Gastroesophageal sphincter (tissue), 4 donors: ENCODE measurements around the gene MOB1B. TPM values are rescaled to one million over a fixed set of nuclear protein-coding genes. Genes with fewer than 3 reads are reported as not detected.
"Not testable (repeated sequence)": the region's sequence is repeated elsewhere in the genome, so short reads cannot be mapped to it uniquely, and the experiment has no call there.

ENCODE experiments used
- ATAC-seq: fragments of 150-250 bp; one replicate; pipeline ENCODE4 v1.9.1; 2016; ENCODE audit warnings: mild to moderate bottlenecking, moderate library complexity
- H3K27ac ChIP-seq, 4 donors: fragments of 200-600 bp; sonication (generic) in 3 of 4; 1 replicate in 3 of 4; 2 replicates in 1 of 4; pipeline ENCODE4 v1.5.1; 2016 to 2019
- H3K27me3 ChIP-seq: fragments of 200-600 bp; sonication (generic); one replicate; pipeline ENCODE4 v1.5.1; 2019
- H3K36me3 ChIP-seq, 2 donors: fragments of 200-600 bp; sonication (generic); one replicate each; pipeline ENCODE4 v1.5.1; 2019; ENCODE audit warnings: control low read depth in 1 of 2
- H3K4me1 ChIP-seq, 3 donors: fragments of 200-600 bp; sonication (generic); 1 replicate in 2 of 3; 2 replicates in 1 of 3; pipeline ENCODE4 v1.5.1; 2016 to 2019; ENCODE audit warnings: control low read depth in 2 of 3
- H3K4me3 ChIP-seq, 2 donors: fragments of 200-600 bp; sonication (generic); one replicate each; pipeline ENCODE4 v1.5.1; 2019; ENCODE audit warnings: mild to moderate bottlenecking in 1 of 2, moderate library complexity in 1 of 2
- H3K9me3 ChIP-seq, 3 donors: fragments of 200-600 bp; sonication (generic); one replicate each; pipeline ENCODE4 v1.5.1; 2017 to 2019; ENCODE audit warnings: control low read depth in 2 of 3
- EP300 ChIP-seq: sonication (generic); formaldehyde crosslinking; IDR thresholded peaks from one replicate; pipeline ENCODE4 v1.6.1; 2017; ENCODE audit warnings: antibody characterized with exemption, mild to moderate bottlenecking
- POLR2A ChIP-seq, 2 donors: fragments of 450-650 bp; IDR thresholded peaks; one replicate each; pipeline ENCODE4 v1.6.1; 2017; ENCODE audit warnings: antibody characterized with exemption in 2 of 2, mild to moderate bottlenecking in 2 of 2, moderate library complexity in 1 of 2
- POLR2AphosphoS5 ChIP-seq: sonication (generic); formaldehyde crosslinking; IDR thresholded peaks from one replicate; pipeline ENCODE4 v1.6.1; 2017; ENCODE audit warnings: antibody characterized with exemption
- WGBS, 2 donors: methylation state at CpG; one replicate each; pipeline ENCODE4 v1.1.5; 2018; ENCODE audit warnings: low coverage in 1 of 2; 5-methylcytosine and 5-hydroxymethylcytosine counted together
- total RNA-seq, 4 donors: library from RNA; depleted of rRNA; stranded (reverse); fragments of >200 nt; gene quantifications; one replicate each; pipeline ENCODE4 v1.1.0, GENCODE V29; 2016
- TF ChIP-seq, protein P1 (sequence below), 4 experiments: fragments of 200-600 bp in 2 of 4; fragments of 450-650 bp in 2 of 4; sonication (generic) in 1 of 4; IDR thresholded peaks; one replicate each; pipeline ENCODE4 v1.5.1; 2017 to 2019; ENCODE audit warnings: antibody characterized with exemption in 4 of 4, mild to moderate bottlenecking in 2 of 4, moderate library complexity in 2 of 4

MOB1B gene
- total RNA-seq, 4 donors from 2014 or later: 19.6 to 31.5 (median 26.2) TPM

DNA sequence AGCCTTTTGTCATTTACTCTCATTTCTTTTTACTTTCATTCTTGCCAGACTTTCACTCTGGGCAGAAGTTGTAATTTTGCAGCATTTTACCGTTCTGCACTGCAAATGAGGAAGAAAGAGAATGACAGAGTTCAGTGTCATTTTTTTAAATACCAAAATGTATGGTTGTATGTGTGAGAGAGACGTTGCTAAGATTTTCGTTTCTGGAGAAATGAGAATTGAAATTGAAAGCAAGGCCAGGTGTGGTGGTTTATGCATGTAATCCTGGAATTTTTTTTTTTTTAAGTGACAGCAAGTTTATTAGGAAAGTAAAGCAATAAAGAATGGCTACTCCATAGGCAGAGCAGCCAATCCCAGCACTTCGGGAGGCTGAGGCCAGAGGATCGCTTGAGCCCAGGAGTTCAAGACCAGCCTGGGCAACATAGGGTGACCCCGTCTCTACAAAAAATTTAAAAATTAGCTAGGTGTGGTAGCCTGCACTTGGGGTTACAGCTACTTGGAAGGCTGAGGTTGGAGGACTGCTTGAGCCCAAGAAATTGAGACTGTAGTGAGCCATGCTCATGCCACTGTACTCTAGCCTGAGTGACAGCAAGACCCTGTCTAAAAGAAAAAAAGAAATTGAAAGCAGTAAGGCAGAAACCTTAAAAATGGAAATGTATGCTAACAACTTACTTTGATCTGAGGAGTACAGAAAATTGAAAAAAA lies 104.2 kb downstream of the MOB1B start:
- Histone ChIP-seq H3K9me3 (no peaks in the 10 kb centered on the region), H3K27ac (no peak overlapping the region), H3K36me3 (peaks cover 0 to 3% of the 10 kb centered on the region in 2 donors), H3K27me3 (no peaks in the 10 kb centered on the region), H3K4me1 (no peaks in the 10 kb centered on the region), H3K4me3 (no peak overlapping the region)
- ATAC-seq: no peak
- 53 to 79% methylated on average over 3 to 5 of the region's 6 CpGs for WGBS, 2 donors
- TF ChIP-seq, protein P1, sequence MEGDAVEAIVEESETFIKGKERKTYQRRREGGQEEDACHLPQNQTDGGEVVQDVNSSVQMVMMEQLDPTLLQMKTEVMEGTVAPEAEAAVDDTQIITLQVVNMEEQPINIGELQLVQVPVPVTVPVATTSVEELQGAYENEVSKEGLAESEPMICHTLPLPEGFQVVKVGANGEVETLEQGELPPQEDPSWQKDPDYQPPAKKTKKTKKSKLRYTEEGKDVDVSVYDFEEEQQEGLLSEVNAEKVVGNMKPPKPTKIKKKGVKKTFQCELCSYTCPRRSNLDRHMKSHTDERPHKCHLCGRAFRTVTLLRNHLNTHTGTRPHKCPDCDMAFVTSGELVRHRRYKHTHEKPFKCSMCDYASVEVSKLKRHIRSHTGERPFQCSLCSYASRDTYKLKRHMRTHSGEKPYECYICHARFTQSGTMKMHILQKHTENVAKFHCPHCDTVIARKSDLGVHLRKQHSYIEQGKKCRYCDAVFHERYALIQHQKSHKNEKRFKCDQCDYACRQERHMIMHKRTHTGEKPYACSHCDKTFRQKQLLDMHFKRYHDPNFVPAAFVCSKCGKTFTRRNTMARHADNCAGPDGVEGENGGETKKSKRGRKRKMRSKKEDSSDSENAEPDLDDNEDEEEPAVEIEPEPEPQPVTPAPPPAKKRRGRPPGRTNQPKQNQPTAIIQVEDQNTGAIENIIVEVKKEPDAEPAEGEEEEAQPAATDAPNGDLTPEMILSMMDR (IDR thresholded peaks at IDR 0.05): no peak
- TF ChIP-seq EP300 (no peak), POLR2AphosphoS5 (no peak), POLR2A (IDR thresholded peaks at IDR 0.05) (no peak)

DNA sequence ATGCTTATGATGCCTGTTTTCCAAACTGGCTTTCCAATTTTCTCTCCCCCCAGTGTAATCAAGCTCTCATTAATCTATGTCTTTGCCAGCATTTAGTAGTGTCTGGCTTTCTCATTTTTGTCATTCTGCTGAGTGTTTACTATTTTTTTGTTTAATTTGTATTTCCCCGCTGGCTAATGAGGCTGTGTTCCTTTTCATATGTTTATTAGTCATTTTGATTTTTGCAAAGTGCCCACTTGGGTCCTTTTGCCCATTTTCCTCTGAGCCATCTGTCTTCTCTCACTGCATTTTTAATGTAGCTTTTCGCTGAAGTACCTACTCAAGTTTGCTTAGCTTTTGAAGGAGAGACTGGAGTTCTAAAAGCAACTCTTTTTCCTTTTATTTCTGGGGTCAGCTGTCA lies 106.0 kb downstream of the MOB1B start:
- no peak for TF ChIP-seq EP300
- TF ChIP-seq, protein P1 (IDR thresholded peaks at IDR 0.05): no peak
- Histone ChIP-seq H3K9me3 (no peaks in the 10 kb centered on the region), H3K4me3 (no peak overlapping the region), H3K27ac (no peak overlapping the region), H3K36me3 (peaks cover 0 to 3% of the 10 kb centered on the region in 2 donors), H3K4me1 (no peaks in the 10 kb centered on the region), H3K27me3 (no peaks in the 10 kb centered on the region)
- 86 to 95% methylated on average over 1 to 2 of the region's 2 CpGs for WGBS, 2 donors
- ATAC-seq: no peak

DNA sequence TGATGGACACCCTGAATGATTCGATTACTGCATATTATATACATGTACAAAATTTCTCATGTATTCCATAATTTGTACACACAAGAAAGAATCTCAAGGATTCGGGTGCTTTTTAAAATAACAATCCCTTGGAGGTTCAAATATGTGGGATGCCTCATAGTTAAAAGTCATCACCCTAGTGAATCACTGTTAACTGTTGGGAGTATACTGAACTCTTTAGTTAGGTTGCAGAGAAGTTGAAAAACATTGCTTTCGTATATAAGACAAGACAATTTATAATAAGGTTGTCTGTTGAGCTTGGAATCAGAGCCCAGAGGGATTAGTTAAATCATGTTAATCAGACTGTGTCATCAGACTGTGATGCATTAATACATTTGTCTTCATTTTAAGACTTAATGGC lies 106.9 kb downstream of the MOB1B start:
- no peak for TF ChIP-seq EP300
- no peak for TF ChIP-seq POLR2AphosphoS5
- TF ChIP-seq, protein P1 (IDR thresholded peaks at IDR 0.05): no peak
- TF ChIP-seq POLR2A (IDR thresholded peaks at IDR 0.05): no peak
- no peaks in the 10 kb centered on the region for H3K9me3 ChIP-seq
- H3K4me1 ChIP-seq: no peaks in the 10 kb centered on the region
- H3K27me3 ChIP-seq: no peaks in the 10 kb centered on the region
- ATAC-seq: no peak
- H3K4me3 ChIP-seq: no peak overlapping the region
- peaks cover 0 to 3% of the 10 kb centered on the region in 2 donors for H3K36me3 ChIP-seq
- H3K27ac ChIP-seq: no peak overlapping the region
- WGBS, 2 donors: 45 to 55% methylated on average over 3 of the region's 3 CpGs

DNA sequence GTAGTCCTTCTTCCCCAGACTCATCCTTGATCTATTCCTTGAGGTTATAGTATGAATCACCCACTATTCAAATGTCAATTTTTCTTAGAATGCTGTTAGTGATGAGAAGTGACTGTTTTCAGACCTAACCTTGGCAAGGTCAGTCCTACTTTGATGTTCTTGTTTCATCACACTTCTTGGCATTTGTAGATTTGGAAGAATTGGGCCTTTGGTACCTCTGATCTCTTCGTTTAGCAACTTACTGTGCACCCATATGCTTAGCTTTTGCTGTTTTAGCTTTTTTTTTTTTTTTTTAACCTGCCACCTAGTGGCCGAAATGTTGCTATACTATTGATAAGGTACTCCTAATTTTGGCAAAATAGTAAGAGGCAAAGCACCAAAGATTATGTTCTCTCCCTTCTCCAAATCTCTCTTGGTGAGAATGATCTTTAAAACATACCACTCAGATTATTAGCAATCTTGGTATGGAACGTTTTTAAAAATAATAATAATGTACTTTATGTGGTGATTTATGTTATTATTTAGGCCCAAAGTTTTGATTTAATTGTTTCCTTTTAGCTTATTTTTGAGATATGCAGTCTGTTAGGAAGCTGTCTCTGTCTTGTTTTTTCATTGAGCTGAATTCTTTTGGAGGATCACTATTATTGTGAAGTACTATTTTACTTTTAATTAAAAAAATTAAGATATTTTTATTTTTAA lies 107.9 kb downstream of the MOB1B start:
- peak; percentile 36 for ATAC-seq
- H3K4me3 ChIP-seq: no peak overlapping the region
- H3K9me3 ChIP-seq: no peaks in the 10 kb centered on the region
- H3K4me1 ChIP-seq: no peaks in the 10 kb centered on the region
- 3 to 8% methylated on average over 3 of the region's 3 CpGs for WGBS, 2 donors
- H3K36me3 ChIP-seq: no peaks in the 10 kb centered on the region
- H3K27me3 ChIP-seq: no peaks in the 10 kb centered on the region
- H3K27ac ChIP-seq: no peak overlapping the region
- TF ChIP-seq POLR2A (IDR thresholded peaks at IDR 0.05) (no peak), POLR2AphosphoS5 (no peak), EP300 (no peak)
- TF ChIP-seq, protein P1 (IDR thresholded peaks at IDR 0.05): peak; percentile 39 to 63 (median 58)

DNA sequence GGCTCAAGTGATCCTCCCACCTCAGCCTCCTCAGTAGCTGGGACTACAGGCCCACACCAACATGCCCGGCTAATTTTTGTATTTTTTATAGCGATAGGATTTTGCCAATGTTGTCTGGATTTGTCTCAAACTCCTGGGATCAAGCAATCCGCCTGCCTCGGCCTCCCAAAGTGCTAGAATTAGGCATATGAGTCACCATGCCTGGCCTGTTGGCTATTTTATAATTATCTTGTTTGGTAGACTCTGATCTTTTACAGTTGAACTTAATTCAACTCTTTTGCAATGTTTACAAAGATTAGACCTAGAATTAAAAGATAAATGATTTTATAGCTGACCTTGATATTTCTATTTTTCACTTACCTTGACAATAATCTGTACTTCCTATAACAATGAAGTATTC lies 109.3 kb downstream of the MOB1B start:
- TF ChIP-seq POLR2AphosphoS5 (no peak), EP300 (no peak), POLR2A (IDR thresholded peaks at IDR 0.05) (no peak)
- TF ChIP-seq, protein P1 (IDR thresholded peaks at IDR 0.05): no peak
- 93 to 94% methylated on average over 3 to 4 of the region's 4 CpGs for WGBS, 2 donors
- no peak for ATAC-seq
- Histone ChIP-seq H3K4me3 (no peak overlapping the region), H3K27me3 (no peaks in the 10 kb centered on the region), H3K4me1 (no peaks in the 10 kb centered on the region), H3K9me3 (no peaks in the 10 kb centered on the region), H3K36me3 (no peaks in the 10 kb centered on the region), H3K27ac (no peak overlapping the region)

DNA sequence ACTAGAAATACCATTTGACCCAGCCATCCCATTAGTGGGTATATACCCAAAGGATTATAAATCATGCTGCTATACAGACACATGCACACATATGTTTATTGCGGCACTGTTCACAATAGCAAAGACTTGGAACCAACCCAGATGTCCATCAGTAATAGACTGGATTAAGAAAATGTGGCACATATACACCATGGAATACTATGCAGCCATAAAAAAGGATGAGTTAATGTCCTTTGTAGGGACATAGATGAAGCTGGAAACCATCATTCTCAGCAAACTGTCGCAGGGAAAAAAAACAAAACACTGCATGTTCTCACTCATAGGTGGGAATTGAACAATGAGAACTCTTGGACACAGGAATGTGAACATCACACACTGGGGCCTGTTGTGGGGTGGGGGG lies 115.2 kb downstream of the MOB1B start:
- H3K36me3 ChIP-seq, ATAC-seq, H3K9me3 ChIP-seq, H3K27ac ChIP-seq, H3K27me3 ChIP-seq, H3K4me1 ChIP-seq, H3K4me3 ChIP-seq: not testable (repeated sequence)
- WGBS, 2 donors: 100% methylated on average over 1 to 2 of the region's 2 CpGs
